AG20443 (cell line): ENCODE results near the gene ANAPC5.
"Not testable (repeated sequence)": the region's sequence is repeated elsewhere in the genome, so short reads cannot be mapped to it uniquely, and the experiment has no call there.

Experiments used
- DNase-seq: peaks from one replicate; pipeline ENCODE4 v3.0.0; 2012; ENCODE audit warnings: low spot score, mixed read lengths

ANAPC5 gene

DNA sequence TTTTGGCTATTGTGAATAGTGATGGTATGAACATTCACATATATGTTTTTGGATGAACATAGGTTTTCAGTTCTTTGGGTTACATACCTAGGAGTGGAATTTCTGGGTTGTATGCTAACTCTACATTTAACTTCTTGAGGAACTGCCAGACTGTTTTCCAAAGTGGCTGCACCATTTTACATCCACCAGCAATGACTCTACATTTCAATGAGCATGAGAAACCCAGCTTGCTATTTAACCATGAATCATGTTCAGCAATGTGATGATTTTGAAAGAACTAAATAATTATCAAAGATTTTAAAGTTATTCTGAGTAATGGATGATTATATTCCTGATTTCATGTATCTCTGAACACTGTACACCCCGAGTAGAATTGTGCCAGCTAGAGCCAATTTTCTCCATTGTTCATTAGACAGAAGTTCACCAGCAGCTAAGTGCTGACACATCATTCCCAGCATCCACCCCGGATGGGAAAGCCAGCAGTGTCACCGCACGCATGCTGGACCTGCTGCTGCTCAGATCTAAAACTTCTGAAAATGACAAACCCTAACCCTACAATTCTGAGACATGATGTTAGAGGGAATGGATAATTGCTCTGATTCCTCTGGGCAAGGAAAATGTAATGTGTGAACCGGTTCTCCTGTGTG, 13.3 kb upstream of the ANAPC5 start:
- DNase-seq, result peak; percentile 62

DNA sequence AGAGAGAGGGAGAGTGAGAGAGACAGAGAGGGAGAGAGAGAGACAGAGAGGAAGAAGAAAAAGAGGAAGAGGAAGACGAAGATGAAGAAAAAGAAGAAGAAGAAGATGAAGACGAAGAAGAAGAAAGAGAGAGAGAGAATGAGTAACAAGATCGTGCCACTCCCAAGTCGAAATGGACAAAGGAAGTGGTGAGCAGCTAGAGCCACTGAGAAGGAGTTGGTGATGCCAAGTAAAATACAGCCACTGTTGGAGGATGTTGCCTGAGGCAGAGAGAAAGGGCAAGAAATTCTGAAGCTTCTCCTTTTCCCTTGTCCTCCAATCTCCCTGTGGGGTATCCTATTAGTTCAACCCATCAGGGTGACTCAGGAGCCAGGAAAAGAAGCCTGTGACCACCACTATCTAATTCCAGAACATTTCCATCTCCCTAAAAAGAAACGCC, 12.5 kb upstream of the ANAPC5 start:
- DNase-seq, result peak; percentile 37

DNA sequence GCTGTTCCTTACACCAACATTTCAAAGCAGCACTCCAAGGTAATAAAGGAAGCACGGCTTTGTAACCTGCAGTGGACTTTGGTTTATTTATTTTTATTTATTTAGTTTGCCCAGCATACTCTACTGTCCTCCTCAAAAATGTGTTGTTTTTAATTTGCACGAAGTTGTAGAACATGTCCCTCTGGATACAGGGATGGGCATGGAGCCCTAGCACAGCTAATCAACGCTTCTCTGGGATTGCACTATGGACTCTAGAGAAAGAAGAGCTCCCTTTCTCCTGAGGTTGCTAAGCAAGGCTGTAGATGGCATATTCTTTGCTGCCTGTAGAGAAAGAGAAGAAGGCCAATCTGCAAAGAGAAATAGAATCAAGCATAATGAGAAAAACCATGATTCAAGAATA, 5.9 kb upstream of the ANAPC5 start:
- DNase-seq, result no peak

DNA sequence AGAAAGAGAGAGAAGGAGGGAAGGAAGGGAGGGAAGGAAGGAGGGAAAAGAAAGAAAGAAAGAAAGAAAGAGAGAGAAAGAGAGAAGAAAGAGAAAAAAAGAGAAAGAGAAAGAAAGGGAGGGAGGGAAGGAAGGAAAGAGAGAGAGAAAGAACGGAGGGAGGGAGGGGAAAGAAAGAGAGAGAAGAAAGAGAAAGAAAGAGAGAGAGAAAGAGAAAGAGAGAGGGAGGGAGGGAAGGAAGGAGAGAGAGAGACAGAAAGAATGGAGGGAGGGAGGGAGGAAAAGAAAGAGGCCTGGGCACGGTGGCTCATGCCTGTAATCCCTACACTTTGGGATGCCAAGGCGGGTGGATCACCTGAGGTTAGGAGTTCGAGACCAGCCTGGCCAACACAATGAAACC, 5.1 kb upstream of the ANAPC5 start:
- no peak for DNase-seq

DNA sequence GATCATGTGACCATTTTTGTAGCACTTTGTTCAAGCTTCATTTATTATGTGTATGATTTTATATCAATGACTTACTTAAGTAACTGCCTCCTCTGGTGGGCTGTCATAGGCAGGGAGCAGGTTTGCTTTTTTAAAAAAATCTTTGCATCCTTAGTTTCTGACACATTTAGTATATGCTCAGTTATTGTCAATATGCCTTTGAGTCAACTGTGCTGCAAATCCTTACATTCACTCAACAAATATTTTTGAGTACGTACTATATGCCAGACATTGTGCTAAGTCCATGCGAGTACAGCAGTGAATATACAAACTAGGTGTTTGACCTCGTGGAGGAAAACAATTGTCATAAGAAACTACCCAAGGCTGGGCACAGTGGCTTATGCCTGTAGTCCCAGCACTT, 4.4 kb upstream of the ANAPC5 start:
- DNase-seq, result no peak

DNA sequence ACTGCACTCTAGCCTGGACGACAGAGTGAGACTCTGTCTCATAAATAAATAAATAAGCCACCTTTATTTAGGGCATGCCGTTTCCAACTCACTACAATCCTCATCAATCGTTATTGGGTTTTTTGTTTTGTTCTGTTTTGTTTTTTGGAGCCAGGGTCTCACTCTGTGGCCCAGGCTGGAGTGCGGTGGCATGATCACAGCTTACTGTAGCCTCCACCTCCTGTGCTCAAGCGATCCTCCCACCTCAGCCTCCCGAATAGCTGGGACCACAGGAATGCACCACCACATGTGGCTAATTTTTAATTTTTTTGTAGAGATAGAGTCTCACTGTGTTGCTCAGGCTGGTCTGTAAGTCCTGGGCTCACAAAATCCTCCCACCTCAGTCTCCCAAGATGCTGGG, 3.6 kb upstream of the ANAPC5 start:
- DNase-seq, result no peak

DNA sequence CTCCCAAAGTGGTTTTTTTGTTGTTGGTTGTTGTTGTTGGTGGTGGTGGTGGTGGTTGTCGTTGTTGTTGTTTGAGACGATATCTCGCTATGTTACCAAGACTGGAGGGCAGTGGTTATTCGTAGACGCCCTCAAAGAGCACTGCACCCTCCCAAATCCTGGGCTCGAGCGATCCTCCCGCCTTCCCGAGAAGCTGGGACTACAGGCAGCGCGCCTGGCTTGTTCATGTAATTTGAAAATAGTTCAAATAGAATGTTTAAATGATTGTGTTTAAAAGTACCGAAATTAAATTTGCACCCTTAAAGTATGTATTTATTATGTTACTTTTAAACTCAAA, 439 bp upstream of the ANAPC5 start:
- no peak for DNase-seq

DNA sequence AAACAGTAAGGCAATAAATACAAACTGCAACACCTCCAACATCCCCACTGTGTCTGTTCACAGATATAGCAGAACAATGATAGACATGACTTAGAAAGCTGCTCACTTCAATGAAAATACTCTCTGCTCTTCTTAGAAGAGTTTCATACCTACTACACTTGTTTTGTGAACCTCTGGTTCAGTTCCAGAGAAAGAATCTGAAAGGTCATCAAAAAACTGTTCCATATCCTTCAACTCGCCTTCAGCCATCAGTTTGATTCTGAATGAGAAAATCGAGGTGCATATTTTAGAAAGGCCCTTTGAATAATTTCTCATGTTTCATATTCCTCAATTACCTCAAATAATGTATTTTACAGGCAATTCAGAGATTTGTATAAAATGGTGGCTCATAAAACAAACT, 5.5 kb downstream of the ANAPC5 start:
- DNase-seq, result no peak

DNA sequence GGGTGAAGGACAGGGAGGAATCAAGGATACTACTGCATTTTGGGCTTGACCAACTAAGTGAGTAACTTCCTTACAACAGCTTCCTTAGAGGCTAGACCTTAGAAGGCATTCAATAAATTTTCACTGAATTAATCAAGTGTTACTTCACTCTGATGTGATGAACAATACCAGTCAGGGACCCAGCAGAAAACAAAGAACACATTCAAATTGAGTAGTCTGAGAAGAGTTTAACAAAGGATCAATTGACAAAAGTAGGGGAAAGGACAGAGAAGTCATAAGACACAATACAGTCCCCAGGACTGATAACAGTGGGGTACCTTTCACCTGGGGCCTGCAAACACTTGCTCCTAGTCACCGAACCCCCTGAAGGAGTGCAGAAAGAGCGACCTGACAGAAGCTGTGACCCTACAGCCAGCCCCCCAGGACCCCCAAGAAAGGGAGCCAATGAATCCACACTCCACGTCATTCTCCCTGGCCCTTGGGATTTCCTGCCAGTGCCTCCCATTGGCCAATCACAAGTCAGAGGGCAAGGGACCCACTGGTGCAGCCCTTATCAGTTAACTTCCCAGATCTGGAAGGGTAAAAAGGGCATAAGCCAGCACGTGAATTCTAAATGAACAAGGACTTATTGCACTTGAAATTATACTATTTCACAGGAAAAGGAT, 6.9 kb downstream of the ANAPC5 start:
- DNase-seq, result no peak

DNA sequence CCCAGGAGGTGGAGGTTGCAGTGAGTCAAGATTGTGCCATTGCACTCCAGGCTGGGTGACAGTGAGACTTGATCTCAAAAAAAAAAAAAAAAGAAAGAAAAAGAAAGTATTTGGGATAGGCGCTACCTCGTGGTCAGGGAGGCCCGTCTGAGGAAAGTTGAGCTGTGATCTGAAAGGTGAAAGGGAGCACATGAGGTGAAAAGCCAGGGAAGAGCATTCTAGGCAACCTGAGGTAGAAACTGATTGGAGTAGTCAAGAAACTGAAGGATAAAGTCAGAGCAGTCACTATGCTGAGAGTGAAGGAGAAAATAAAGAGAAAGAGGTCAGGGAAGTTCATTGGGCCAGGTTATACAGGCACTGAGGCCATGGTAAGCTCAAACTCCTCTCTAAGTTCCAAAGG, 7.7 kb downstream of the ANAPC5 start:
- no peak for DNase-seq

DNA sequence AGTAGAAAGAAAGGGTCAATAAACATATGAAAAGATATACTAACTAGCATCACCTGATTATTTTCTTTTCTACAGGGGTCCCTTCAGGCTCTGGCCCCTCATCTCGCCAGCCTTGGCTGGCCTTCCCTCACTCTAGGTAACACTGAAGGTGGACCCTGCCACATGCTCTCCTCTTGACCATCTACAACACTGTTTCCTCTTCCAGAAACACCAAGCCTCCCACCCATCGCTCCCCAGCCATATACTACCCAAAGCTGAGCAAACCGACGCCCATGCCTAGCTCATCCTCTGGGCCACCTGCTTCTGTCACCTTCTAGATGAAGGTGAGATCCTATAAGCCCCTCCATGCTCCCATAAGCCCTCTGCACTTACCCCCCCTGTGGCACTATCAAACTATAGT, 14.8 kb downstream of the ANAPC5 start:
- DNase-seq, result no peak

DNA sequence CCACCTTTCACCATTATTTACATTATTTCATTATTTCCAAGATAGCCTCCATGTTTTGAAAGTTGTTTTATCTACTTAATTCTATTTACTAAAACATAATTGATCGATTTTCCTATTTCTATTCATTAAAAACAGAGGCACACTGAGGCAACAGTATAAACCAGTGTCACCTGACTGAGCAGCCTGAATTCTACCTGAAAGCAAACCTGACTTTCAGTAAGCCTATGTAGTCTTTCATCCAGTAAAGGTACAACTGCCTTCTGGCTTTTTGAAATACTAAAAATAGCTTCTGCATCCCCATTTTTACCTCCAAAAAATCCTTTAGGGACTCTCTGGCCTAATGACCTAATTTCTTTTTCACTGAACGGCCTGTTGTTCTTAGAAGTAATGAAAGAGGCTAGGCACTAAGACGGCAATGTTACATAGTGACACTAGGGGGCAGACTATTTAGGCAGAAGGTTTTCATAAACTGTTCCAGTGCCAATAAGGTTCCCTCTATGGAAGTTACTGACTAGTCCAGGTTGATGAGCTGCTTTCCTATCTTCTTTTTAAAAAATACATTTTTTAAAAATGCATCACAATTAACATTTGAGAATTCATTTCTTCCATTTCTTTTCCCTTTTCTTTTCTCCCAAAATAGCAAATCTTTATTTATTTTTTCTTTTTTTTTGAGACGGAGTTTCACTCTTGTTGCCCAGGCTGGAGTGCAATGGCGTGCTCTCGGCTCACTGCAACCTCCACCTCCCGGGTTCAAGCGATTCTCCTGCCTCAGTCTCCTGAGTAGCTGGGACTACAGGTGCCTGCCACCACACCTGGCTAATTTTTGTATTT, 17.5 kb downstream of the ANAPC5 start:
- DNase-seq, result peak; percentile 82

DNA sequence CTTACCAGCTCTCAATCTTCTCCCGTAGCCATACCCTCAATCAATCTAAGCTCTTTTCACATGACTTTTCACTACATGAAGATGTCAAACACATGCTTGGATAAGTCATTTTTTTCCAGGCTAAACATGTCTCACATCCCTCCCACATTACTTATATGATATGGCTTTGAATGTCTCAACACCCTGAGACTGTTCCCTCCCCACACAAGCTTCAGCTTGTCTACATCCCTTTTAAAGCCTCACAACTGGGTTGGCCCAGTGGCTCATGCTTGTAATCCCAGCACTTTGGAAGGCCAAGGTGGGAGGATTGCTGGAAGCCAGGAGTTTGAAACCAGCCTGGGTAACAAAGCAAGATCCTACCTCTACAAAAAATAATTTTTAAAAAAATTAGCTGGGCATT, 18.5 kb downstream of the ANAPC5 start:
- DNase-seq, result no peak

DNA sequence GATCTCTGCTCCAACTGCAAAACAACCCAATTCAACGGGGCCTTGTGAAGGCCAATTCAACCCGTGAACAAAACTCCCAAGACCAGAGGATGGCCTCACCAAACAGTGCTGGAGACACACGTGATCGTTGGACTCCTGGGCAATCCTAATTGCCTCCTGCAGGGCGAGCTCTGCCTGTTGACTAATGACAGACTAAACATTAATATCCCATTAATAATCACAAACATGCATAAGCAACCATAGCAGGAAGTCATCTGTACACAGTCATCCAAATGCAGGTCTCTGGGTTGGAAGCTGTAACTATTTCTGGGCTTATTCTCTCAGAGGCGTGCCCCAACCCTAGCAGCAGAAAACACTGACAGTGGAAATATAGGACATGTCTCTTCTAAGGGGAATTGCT, 21.0 kb downstream of the ANAPC5 start:
- no peak for DNase-seq

DNA sequence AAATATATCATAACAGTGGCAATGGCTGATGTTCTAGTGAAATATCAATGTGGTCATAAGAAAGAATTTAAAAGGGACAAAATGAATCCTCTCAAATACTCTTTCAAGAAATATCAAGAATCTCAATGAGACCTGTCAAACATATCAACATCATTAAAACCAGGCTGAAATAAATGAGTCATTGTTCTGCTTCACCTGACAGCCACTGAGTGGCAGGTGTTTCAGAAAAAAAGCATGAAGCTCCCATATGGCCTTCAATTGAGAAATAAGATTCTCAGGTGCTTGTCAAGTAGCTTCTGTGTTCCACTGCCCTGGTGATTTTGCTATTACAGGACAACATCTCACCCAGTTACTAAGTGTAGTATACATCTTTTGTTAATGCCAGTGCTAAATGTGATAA, 21.5 kb downstream of the ANAPC5 start:
- no peak for DNase-seq

DNA sequence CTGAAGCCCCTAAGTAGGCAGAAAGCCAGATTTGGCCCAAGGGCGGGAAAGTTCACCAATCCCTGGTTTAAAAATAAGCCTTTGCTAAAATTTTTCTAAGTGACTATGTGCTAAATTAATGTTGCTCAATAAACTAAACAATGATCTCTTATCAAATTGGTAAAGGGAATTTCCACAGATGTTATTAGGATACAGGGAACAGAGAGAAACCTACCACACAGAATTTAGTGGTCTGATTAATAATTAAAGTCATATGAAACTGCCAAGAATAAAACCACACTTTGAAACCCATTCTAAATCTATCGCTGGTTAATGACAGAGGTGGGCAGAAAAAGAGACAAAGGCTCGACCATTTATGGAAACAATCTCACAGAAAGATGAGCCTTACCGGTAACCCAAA, 22.0 kb downstream of the ANAPC5 start:
- no peak for DNase-seq

DNA sequence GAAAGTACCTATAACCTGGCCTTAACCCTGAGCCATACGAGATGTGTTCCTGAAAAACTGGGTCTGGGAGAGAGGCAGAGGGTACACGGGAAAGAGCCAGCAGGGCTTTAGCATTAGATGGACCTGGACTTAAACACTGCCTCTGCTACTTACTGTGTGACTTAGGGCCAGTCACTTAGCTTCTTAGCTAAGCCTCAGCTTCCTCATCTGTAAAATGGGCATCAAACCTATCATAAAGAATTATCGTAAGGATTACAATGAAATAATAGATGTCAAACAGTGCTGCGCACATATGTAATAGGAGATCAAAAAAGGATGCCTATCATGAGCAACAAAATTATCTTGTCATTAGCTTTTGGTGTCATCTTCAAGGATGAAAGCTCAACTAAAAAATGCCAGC, 23.6 kb downstream of the ANAPC5 start:
- DNase-seq, result no peak

DNA sequence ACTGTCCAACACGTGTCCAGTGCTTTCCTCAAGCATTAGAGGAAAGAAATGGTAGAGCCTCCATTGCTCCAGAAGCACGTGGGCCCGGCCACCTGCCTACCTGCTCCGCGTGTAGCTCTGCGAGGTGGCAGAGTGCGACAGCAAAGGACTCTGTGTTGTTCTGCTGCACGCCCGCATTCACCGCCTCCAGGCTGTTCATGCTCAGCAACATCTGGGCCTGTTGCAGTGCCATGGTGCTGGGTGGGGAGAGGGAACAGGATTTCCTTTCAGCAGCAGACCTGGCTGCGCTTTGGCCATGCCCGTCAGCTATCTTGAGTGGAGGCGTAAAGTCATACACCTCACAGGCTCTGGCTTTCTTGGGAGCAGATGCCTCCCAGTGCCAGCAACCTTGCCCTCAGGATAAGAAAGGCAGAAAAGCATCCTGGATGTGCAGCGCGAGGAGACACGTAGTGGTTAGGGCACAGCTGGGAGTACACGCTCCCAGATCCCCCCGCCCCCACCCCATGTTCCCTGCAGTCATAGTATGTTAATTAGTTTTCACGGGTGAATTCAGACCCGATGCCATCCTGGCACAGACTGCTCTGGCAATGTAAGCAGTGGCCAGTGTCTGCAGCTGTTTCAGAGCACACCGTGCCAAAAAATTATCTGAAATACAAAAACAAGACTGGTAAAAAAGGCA, 25.1 kb downstream of the ANAPC5 start:
- DNase-seq, result no peak

DNA sequence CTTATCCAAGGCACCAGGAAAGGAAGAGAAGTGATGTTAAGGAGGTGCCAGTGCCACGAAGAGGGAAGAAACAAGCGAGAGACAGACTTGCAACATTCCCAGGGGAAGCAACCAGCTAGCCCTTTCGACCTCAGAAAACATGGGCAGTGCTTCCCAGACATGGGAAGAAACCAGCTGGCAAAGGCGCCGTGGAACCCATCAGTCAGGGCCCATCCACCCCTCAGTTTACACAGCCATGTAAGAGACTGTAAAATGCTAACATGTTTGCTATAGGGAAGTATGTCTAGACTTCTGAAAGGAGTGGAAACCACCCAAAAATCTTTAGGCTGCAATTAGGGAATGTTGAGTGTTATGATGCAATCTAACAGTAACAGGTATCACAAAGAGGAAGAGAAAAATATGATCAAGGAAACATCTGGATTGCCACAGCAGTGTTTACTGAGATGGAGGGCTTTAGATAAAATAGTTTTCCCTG, 26.3 kb downstream of the ANAPC5 start:
- peak; percentile 14 for DNase-seq

DNA sequence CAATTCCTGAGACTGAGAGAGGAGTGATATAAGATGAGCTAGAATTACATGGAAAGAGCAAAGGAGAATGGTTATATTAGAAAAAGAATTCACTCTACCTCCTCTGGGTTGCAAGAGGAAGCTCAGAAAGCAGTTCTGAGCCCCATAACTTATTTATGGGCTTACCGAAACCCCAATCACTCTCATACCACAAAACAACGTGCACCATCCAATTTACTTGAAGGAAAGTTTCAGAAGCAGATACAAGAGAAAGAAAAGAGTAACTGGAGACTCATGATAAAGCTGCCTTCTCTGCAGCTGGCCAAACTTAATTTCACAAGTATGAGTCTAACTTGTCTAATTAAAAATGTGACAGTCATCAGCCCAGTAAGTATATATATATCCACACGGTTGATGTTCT, 28.3 kb downstream of the ANAPC5 start:
- DNase-seq, result no peak

DNA sequence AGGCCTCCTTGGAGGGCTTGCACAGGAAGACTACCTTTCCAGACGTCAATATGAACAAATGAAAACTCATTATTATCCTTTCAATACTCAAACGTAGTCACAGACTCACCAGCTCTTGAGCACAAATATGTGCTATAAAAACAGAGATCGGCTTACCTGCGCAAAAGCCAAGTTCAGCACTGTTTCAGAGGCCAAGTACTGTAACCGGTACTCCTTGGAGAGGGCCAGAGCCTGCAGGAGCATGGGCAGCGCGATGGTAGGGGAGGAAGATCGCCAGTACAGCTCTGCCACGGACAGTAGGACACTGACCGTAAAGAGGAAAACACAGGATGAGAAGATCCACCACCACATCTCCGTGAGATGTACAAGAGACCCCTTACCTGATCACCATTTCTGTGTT, 34.1 kb downstream of the ANAPC5 start:
- no peak for DNase-seq

DNA sequence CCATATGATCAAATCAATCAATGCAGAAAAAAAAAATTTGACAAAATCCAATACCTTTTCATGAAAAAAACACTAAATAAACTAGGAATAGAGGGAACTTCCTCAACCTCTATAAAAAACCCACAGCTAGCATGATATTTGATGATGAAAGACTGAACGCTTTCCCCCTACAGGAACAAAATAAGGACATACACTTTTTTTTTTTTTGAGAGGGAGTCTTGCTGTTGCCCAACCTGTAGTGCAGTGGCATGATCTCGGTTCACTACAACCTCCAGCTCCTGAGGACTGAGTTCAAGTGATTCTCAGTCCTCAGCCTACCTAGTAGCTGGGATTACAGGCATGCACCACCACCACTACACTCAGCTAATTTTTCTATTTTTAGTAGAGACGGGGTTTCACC, 37.8 kb downstream of the ANAPC5 start:
- no peak for DNase-seq

DNA sequence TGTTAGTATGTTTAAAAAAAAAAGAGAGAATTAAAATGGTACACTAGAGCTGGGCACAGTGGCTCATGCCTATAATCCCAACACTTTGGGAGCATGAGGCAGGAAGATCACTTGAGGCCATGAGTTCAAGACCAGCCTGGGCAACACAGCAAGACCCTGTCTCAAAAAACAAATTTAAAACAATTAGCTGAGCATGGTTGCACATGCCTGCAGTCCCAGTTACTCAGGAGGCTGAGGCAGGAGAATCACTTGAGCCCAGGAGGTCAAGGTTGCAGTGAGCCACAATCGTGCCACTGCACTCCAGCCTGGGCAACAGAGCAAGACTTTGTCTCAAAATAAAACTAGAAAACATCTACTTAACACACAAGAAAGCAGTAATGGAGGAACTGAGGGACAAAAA, 42.0 kb downstream of the ANAPC5 start:
- DNase-seq, result not testable (repeated sequence)
